ENCODE measurements around the gene NVL.

GRCh38 chr1:224216382-224216781 lies 113.6 kb downstream of the NVL start:
- TF ChIP-seq CTCF (IDR thresholded peaks at IDR 0.05; ENCODE audit: low read depth, low read length, missing input control) (no peak), RAD21 (IDR thresholded peaks at IDR 0.05) (no peak), HNF4G (IDR thresholded peaks at IDR 0.05) (no peak), MAX (IDR thresholded peaks at IDR 0.05) (no peak), YY1 (IDR thresholded peaks at IDR 0.05) (no peak), ZBTB33 (IDR thresholded peaks at IDR 0.05) (no peak), ATF3 (IDR thresholded peaks at IDR 0.05) (no peak)
